ENCODE measurements around the gene PVR.
"Not testable (repeated sequence)": the region's sequence is repeated elsewhere in the genome, so short reads cannot be mapped to it uniquely, and the experiment has no call there.

Gene PVR

DNA sequence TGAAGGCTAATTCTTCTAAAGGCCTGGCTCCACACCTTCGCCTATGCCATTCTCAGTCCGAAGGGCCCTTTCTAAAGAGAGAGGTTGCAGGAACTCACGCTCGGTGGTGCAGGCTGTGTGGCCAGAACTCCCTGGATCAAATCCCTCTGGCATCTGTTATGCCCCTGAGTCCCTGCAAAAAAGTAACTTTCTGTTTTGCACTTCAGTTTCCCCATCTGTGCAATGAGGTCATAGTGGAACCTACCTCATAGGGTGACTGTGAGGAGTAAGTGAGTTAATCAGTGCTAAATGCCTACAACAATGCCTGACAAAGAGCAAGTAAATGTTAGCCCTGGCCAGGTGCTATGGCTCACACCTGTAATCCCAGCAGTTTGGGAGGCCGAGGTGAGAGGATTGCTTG is 23.0 kb upstream of the PVR start:
- no peak for DNase-seq

DNA sequence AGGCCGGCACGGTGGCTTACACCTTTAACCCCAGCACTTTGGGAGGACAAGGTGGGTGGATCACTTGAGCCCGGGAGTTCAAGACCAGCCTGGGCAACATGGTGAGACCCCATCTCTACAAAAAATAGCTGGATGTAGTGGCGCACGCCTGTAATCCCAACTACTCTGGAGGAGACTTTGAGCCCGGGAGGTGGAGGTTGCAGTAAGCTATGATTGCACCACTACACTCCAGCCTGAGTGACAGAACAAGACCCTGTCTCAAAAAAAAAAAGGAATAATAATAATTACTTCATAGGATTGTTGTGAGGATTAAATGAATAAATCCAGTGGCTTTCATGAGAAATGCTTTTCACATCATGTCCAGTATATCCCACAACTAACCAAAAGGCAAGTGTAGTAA is 22.3 kb upstream of the PVR start:
- no peak for DNase-seq

DNA sequence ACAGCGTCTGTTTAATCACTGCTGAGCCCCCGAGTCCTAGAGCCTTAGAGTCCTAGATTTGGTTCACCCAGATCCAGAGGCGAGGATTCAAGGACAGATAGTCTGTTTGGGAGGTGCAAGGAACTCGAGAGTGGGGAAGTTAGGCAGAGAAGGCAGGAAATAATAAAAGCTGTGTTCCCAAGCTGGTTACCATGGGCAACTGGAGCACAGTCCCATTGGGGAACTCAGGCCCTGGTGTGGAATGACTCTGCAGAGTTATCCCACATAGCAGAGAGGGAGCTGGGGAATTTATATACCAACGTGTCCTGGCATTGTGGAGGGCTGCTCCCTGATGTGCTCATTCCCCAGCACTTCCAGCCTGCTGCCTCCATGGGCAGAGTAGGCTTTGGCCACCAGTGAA is 20.6 kb upstream of the PVR start:
- no peak for DNase-seq

DNA sequence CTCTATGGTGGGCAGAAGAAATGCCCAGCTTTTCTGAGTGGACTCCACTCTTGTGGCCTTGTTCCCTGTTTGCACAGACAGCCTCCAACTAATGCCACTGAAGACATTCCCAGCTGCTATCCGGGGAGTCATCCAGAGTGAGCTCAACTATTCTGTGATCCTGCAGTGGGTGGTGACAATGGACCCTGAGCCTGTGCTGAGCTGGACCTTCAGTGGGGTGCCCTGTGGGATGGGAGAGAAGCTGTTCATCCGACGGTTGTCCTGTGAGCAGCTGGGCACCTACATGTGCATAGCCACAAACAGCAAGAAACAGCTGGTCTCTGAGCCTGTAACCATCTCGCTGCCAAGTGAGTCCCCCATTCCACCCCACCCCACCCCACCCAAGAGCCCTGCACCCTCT is 20.1 kb upstream of the PVR start:
- no peak for DNase-seq

DNA sequence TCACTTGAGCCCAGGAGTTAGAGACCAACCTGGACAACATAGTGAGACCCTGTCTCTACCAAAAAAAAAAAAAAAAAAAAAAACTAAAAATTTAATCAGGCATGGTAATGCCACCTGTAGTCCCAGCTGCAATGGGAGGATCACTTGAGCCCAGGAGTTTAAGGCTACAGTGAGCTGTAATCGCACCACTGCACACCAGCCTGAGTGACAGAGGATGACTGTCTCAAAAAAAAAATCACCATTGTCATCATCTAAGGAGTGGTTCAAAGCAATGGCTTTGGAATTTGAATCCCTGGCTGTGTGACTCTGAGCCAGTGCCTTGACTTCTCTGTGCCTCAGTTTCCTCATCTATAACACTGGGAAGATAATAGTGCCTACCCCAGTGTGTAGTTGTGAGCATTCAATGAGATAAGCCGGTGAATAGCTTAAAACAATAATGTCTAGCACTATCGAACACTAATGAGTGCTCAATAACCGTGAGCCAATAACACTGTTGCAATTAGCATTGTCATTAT is 18.8 kb upstream of the PVR start:
- DNase-seq = no peak

DNA sequence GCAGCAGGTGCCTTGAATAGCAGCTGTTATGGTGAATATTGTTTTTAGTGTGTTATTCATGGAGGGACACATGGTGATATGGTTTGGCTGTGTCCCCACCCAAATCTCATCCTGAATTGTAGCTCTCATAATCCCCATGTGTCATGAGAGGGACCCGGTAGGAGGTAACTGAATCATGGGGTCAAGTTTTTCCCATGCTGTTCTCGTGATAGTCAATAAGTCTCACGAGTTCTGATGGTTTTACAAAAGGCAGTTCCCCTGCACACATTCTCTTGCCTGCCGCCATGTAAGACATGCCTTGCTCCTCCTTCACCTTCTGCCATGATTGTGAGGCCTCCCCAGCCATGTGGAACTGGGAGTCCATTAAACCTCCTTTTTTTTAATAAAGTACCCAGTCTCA is 18.1 kb upstream of the PVR start:
- not testable (repeated sequence) for DNase-seq

DNA sequence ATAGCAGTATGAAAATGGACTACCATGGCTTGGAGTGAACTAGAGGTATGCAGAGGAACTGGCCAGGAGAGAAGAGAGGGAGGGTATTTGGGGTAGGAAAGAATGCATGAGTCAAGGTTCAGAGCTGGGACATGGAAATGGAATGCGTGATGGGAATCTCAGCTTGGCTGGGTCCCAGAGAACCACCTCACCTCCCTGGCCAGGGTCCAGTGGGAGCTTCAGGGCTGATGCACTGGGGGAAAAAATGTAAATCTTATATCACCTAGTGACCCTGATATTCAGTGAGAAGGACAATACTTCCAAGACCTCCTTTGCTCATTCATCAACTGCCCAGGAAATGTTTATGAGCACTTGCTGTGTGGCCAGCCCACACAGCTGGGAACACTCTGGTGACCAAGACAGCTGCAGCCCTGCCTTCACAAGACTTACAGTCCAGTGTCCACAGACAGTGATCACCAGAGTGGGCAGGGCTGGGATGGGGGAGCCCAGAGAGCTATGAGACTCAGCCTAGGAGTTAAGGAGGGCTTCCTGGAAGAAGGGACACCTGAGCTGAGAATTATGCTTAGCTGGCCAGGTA is 17.6 kb upstream of the PVR start:
- peak; percentile 99 for DNase-seq

DNA sequence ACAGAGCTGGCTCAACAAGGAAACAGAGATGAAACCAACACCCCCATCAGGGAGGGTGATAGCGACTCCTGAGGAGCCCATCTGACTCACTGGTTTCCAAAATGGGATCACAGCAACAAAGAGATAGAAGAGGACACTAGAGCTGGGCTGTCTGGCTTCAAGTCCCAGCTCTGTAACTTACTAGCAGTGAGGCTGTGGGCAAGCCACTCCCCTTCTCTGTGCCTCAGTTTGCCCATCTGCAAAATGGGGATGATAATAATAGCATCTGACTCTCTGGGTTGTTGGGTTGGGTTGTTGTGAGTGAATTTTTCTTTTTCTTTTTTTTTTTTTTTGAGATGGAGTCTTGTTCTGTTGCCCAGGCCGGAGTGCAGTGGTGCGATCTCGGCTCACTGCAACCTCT is 16.1 kb upstream of the PVR start:
- no peak for DNase-seq

DNA sequence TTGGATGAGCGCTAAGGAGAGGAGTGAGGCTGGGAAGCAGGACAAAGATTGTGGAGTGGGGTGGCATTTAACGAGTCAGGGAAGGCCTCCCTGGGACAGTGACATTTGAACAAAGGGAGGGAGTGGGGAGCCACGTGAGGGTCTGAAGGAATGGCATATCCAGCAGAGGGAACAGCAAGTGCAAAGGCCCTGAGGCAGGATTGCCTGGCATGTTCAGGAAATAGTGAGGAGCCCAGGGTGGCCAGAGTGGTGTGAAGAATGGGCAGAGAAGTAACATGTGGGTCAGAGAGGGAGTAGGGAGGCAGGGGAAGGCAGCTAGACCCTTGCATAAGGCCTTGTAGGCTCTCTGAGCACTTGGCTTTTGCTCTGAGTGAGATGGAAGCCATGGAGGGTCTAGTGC is 14.9 kb upstream of the PVR start:
- DNase-seq = no peak

DNA sequence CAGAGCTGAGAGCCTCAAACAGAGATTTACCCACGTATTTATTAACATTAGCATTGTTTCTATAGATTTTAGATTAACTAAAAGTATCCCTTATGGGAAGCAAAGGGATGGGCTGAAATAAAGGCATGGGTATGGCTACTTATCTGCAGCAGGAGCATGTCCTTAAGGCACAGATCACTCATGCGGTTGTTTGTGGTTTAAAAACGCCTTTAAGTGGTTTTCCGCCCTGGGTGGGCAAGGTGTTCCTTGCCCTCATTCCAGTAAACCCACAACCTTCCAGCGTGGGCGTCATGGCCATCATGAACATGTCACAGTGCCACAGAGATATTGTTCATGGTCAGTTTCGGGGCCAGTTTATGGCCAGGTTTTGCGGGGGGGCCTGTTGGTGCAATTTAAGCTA is 12.1 kb upstream of the PVR start:
- not testable (repeated sequence) for DNase-seq

DNA sequence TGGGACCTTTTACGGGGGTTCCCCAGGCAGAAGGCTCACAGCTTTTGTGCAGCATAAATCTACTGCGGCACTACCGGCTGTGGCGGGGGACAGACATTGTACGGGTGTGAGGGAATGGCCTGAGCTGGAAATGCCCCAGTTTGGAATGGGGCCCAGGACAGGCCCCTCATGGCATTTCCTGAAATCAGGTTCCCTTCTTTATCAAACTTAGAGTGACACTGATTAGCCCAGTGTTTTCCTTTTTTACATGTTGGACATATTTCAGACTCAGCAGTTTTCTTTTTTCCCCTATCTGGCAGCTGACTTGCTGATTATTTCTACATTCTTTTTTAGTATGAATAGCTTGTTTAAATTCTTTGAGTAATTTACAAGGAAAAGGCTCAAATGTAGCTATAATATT is 9.7 kb upstream of the PVR start:
- not testable (repeated sequence) for DNase-seq

DNA sequence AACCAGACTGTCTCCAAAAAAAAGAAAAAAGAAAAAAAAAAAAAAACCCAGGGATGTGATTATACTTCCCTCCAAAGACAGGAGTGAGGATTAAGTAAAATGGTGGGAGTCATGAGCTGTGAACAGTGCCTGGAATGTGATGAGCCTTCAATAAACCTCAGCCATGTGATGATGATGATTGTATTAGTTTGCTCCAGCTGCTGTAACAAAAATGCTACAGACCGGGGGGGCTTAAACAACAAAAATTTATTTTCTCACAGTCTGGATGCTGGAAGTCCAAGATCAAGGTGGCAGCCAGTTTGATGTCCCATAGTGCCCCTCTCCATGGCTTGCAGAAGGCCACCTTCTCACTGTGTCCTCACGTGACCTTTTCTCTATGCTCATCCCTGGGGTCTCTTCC is 8.9 kb upstream of the PVR start:
- DNase-seq = no peak

DNA sequence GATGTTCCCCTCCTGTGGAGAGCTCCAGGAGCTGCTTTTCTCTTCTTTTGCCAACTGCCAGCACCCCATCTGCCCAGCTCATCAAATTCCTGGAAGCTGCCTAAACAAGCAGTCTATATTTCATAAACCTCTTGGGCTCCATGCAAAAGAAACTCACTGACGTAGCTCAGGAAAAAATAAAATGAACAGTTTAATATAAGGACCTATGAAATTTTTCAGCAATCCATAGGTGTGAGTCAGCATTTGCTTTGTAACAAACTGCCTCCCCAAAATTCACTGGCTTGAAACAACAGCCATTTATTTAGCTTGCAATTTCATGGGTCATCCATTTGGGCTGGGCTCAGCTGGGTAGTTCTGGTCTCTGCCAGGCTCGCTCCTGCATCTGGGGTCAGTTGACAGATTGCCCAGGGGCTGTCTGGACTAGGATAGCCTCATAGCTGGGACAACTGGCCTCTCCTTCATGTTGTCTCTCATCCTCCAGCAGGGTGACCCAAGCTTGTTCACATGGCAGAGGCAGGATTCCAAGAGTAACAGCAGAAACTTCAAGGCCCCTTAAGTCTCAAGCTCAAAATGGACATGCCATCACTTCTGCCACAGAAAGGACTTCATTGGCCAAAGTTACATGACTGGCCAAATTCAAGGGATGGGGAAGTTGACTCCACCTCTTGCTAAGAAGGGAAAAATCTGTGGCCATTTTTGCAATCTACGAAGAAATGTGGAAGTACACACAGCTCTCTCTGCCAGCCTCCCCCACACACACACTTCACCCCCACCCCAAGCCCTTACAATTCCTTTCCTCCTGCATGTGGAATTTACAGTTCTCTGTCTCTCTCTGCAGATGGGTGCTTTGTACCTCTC is 7.9 kb upstream of the PVR start:
- peak; percentile 71 for DNase-seq

DNA sequence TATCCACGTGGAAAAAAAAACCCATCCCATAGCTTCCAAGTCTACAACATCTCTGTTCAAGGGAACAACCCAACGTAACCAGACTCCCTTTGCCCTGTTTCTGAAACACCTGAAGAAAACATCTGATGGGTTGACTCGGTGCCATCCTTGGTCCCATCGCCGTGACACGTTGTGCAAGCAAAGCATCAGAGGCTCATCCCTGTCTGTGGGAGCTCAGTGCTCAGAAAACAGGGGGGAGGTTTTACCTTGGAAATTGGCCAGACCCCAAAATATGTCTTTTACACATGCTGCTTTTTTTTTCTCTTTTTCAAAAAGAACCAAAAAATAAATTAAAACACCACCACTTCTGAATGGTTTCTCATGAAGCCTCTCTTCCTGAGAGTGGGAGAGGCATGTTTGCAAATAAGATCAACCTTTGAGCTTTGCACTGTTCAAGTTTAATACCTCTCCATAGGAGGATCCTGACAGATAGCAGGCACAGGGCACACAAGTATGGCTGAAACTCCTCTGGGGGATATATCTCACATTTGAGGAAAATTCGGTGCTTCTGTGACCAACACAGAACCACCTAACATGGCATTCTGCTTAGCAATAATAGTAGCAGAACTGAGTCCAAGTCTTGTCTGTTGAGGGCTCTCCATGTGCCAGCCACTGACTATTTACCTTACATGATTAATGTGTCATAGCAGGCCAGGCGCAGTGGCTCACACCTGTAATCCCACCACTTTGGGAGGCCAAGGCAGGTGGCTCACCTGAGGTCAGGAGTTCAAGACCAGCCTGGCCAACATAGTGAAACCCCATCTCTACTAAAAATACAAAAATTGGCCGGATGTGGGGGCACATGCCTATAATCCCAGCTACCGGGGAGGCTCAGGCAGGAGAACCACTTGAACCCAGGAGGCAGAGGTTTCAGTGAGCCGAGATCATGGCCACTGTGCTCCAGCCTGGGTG is 7.0 kb upstream of the PVR start:
- DNase-seq = no peak

DNA sequence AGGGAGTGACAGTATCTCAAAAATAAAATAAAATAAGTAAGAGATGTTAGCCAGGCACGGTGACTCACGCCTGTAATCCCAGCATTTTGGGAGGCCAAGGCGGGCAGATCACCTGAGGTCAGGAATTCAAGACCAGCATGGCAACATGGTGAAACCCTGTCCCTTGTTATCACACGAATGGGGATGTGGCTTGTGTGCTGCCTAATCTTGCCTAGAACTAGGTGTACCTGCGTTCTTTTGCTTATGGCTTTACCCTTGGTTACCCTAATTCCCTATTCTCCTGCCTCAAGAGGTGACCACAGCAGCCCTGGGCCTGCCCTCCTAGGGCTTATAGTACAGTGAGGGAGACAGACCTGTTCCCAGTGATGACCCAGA is 6.3 kb upstream of the PVR start:
- no peak for DNase-seq

DNA sequence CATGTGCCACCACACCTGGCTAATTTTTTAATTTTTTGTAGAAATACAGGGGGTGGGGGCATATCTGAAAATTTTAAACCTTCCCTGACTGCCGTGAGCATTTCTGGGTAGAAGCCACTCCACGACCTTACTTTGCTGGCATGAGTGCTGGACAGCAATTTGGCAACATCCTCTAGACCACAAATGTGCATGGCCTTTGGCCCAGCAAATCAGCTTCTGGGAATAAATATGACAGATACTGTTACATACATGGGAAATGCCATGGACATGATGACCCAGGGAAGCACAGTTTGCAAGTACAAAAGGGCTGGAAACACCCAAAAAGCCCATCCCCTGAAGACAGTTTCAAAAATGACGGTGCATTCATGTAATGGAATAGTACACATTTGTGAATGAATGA is 3.2 kb upstream of the PVR start:
- no peak for DNase-seq

DNA sequence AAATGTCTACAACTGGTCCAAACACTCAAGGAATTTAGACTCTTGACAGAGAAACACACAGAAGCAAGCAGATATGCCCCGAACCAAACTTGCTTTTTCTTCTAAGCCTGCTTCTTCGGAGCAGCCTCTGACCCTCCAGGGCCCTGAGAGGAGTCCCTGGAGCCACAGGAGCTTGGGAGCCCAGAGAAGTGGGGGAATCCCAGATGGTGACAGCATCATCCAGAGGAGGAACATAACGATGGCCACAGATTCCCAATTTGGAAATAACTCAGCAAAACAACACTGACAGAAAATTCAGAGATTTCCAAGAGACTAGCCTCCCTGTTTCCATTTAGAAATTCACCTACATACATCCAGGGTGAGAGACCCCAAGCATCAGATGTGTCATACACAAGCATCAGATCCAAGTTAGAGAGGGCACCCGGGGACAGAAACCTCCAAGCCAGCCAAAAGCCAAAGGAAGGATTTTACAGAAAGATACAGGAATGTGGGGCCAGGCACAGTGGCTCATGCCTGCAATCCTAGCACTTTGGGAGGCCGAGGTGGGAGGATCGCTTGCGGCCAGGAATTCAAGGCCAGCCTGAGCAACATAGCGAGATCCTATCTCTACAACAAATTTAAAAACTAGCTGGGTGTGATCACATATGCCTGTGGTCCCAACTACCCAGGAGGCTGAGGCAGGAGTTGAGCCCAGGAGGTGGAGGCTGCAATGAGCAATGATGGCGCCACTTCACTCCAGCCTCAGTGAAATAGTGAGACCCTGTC is 2.0 kb upstream of the PVR start:
- no peak for DNase-seq

DNA sequence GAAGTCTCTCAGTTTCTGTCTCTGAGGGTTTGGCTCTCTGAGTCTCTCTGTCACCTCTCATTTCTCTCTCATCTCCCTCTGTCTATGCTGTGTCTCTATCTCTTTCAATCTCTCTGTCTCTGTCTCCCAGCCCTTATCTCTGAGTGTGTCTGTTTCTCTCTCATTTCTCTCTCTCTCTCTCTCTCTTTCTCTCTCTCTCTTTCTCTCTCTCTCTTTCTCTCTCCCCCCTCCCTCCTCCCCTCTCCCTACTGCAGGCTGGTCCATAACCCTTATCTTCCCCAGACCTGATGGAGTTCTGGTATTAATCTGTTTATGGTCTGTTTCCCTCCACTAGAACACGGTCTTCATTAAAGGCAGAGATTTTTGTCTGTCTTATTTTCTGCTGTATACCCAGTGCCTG is 1.3 kb upstream of the PVR start:
- no peak for DNase-seq

DNA sequence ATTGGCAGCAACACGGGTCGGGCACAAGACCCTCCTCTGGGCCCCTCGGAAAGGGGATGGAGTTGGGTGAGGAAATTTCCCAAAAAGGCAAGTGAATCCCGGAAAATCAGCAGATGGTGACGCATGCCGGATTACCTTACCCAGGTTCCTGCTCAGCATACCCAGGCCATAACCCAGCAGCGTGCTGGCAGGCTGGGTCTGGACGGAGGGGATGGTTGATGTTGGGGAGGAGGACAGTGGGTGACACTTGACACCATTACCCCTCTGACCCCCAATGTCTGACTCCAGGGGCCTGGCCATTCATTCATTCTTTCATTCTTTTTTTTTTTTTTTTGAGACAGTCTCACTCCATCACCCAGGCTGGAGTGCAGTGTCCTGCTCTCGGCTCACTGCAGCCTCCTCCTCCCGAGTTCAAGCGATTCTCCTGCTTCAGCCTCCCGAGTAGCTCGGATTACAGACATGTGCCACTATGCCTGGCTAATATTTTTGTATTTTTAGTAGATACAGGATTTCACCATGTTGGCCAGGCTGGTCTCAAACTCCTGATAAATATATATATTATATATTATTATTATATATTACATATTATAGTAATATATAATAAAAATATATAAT is 799 bp downstream of the PVR start:
- peak; percentile 65 for DNase-seq

DNA sequence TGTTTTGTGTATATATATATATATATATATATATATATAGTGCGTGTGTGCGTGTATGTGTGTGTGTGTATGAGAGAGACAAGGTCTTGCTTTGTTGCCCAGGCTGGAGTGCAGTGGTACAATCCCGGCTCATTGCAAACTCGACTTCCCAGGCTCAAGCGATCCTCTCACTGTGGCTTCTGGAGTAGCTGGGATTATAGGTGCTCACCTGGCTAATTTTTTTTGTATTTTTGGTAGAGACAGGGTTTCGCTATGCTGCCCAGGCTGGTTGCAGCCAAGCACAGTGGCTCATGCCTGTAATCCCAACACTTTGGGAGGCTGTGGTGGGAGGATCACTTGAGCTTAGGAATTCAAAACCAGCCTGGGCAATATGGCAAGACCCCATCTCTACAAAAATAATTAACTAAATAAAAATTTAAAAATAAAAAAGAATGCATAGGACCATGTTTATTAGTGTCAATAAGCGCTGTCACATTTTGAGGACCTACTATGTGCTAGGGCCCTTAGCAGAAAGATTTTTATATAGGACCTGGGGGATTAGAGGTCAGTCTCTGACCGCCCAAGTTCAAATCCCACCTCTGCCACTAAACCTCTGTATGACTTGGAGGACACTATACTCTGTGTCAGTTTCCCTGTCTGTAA is 1.8 kb downstream of the PVR start:
- no peak for DNase-seq

DNA sequence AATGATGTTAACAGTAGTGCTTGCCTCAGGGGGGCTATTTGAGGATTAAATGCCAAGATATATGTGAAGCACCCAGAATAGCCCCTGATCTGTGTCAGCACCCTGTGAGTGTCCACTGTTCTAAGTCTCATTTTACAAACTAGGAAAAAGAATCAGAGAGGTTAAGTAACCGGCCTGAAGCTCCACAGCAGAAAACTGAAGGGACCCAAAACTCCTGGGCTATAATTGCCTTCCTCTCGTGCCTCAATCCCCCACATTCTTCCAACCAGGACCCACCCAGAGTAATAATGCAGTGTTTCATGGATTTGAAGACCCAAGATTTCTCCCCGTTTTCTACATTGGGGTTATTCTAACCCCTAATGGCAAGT is 2.3 kb downstream of the PVR start:
- no peak for DNase-seq

DNA sequence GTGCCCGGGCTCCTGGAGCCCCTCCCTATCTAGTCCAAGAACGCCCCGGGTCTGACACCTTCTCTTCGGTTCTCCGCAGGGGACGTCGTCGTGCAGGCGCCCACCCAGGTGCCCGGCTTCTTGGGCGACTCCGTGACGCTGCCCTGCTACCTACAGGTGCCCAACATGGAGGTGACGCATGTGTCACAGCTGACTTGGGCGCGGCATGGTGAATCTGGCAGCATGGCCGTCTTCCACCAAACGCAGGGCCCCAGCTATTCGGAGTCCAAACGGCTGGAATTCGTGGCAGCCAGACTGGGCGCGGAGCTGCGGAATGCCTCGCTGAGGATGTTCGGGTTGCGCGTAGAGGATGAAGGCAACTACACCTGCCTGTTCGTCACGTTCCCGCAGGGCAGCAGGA is 3.4 kb downstream of the PVR start:
- DNase-seq = no peak

Measured in kidney glomerular epithelial cell (primary cell).